ENCODE measurements around the gene RHOBTB3.
"Not testable (repeated sequence)": the region's sequence is repeated elsewhere in the genome, so short reads cannot be mapped to it uniquely, and the experiment has no call there.

RHOBTB3 gene

DNA sequence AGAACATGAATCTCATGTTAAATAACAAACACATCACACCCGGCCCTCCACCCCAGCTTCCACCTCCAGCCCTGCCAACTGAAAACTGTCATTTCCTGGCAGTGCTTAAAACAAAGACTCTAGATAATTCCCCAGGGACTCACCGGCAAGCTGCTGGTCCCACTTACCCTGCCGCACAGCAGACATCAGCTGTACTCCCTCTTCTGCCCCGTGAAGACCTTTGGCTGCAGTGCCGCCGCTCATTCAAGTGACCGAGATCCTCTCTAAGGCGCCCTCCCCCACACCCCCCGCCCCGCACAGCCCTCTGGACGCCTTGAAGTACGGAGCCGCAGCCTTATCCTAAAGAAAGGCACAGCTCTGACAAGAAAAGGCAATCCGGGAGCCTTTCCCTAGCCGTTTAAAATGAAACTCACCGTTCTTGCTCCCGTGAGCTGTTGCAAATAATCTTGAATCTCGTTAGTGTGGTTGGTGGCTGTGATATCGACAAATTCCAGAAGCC, 91.0 kb downstream of the RHOBTB3 start:
- no peak for DNase-seq

DNA sequence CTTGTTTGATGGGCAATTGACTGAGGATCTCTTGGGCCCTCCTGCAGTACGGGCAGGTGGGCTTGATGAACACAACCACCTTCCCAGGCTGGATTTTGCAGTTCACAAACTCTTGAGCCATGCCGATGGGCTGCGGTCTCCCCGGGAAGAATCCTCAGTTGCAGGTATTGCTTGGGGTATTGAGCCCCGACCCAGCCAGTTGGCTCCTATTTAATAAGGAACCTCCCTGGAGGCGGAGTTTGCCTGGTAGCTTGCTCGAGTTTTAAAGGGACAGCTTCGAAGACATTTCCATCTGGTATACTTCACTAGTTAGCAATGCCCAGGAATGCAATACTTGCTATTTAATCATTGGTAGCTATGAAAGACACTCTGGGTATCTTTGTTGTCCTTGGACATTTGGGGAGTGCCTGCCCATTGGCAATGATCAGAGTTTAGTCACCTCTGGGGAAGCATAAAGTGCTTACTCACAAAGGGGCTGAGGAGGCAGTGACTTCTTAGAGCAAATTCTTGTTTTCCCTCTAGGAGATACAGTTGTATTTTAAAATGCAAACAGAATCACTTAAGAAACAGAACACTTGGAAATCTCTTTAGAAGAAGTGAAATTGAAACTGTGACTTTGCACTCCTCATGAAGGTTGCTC, 91.5 kb downstream of the RHOBTB3 start, which contains the start of gene GLRX:
Gene GLRX, minus strand, starts transcription at position 185 of the 640 bp plus-strand sequence. Its CDS starts 64 bp downstream, at position 121.
- peak; percentile 82 for DNase-seq

DNA sequence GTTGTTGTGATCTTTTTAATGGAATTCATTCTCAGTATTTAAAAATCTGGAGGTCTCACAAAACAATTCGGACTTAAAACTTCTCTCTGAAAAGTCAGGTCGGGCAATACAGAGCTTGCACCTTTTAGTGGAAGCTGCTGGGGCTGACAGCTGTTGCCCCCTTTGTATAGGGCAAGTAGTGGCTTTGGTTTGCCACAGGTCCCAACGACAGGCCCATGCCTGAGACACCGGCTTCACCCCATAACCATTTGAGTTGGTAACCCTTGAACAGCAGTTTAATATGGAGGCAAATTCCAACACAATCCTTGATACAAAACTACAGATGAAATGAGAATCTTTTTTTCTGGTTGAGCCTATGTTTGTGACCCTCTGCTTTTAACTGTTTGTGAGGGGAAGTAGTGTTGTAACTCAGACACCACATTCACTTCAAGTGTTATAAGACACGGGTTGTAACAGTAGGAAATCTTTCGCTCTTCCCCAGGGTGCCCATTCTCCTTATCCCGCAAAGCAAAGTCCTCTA, 92.1 kb downstream of the RHOBTB3 start:
- DNase-seq: no peak

DNA sequence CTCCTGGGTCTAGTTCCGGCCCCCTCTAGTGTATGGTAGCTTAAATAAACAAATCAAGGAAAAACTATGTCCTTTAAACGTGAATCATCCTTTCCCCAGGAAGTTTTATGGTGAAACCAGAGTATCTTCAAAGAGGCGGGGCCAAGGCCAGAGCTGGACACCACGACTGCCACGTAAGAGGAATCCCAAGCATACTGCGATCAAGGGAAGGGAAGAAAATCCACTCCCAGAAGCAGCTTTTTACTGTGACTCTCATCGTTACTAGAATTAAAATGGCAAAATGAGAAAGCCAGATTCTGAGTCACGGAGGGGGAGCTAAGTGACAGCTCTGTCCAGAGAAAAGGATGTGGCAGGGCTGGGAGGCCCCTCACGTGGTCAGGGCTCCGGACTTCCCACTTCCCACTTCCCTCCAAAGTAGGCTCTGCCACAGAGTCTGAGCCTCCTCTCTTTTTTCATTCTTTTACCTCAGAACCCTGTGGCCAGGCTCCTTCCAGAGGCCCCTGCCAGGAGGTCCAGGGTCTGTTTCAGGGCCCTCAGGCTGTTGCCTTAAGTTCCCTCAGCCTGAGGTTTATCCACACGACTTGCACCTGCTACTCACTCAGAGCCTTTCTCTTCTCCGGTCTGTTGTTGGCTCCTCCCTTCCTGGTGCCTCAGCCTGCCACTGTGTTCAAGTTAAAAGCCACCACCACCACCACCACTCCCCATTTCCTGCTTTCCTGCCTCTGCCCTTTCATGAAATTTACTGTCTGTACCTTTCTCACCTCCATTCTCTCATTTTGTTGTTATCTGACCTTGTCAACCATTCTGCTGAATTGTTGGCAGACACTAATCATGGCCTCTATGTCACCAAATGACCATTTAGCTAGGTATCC, 92.8 kb downstream of the RHOBTB3 start:
- DNase-seq: peak; percentile 88

DNA sequence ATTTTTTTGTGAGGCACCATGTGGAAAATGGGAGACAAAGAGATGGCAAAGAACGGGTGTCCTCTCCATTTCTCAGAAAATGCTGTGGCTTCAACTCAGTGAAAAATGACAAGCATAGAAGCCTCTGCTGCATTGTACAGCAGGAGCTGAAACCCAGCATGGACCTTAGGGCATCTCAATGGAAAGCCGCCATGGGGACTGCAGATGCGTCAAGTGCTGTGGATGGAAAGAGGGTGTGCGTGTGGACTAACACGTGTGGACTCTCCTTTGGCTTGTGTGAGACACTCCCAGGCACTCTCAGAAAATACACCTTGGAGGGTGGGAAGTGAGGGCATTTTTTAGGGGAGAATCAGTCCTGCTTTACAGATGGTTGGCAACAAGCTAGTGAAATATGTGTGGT, 93.6 kb downstream of the RHOBTB3 start:
- DNase-seq: no peak

DNA sequence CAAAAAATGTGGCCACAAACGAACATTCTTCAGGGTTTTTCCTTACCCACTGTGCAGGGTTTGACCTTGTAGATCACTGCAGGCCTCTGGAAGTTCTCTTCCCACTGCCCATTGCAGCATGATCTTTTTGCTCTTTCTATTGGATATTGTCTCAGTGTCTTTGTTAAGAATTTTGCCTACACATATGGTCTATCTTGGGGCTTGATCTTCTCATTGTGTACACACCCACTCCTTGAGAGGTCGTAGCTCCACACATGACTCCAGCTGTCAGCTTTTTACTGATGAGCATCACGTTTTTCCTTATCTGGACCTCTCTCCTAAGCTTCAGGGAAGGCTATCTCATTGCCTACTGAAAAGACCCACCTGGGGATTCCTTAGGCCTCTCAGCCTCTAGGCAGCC, 94.4 kb downstream of the RHOBTB3 start:
- no peak for DNase-seq

DNA sequence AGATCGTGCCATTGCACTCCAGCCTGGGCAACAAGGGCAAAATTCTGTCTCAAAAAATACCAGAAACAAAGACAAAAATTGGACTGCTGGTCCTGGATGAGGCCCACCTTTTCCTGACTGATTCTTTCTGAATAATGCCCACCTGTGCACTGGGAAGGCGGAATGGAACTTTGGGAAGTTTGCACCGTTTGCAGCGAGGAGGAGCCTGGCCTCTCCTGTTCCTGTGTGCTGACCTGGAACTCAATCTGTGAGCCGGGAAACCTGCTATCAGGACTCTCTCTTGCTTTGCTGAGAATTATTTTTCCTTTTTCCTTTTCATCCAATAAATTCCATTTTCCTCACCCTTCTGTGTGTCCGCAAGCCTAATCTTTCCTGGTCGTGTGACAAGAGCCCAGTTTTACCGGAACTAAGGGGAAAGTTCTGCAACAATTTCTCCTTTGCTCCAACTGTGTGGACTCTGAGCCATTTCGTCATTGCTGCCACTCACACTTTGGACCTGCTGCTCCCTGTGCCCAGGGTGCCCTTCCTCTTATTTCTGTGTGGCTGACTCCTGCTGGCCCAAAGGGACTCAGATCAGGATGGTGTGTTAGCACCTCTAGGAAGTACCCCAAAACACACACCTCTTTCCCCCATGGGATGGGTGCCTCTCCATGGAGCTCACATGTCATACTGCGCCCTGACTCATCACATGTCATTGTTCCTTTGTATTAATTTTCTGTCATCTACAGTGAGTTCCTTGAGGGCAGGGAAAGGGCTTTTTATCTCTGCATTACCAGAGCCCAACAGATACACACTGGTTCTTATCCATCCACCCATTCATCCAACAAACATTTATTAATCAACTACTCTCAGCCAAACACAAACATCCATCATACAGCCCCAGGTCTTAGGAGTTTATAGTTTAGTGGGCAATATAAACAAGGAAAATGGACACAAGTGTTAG, 96.1 kb downstream of the RHOBTB3 start:
- no peak for DNase-seq

DNA sequence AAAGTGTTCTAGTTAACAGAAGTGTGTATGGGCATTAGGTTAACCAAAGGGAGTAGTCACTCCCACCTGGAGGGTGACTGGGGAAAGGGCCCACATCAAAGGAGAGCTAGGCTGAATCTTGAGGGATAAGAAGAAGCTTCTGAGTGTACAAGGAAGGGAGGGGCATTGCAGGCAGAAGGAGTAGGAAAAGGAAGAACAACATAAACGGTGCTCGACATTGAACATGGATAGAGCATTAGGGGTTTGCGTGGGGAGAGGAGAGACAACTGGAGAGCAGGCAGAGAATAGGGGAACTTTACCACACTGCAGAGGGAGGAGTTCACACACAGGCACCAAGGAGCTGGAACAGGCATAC, 96.7 kb downstream of the RHOBTB3 start:
- no peak for DNase-seq

DNA sequence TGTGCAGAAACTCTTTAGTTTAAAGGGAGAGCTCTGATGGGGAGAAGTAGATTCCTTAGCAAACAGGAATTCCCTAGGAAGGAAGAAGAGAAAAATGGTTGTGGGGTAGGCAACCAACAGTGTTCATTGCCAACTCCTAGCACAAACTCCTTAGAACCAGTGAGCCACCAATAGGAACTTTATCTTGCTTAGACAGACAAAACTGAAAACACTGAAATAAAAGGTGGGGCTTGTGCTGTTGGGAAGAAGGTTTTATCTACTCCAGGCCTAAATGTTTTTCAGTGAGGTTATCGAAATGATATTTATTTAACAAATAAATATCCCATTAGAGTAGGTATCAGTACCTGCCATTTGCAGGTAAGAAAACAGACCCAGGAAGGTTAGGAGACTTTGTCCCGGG, 99.1 kb downstream of the RHOBTB3 start:
- no peak for DNase-seq

DNA sequence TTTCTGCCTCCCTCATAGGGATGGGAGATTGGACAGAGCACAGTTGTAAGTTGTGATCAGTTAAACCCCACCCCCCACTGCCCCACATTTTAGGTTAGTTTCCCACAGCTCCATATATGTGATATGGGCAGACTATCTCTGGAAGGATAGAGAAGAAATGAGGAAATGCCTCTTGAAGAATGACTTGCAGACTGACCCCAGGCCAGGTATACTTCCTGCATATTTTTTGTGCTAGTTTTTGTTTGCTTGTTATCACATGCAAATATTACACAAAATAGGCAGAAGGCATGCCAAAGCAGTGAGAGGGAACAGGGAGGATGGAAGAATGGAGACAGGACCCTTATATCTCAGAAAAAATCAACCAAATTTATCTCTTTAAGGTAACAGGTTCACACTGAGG, 101.5 kb downstream of the RHOBTB3 start:
- DNase-seq: no peak

DNA sequence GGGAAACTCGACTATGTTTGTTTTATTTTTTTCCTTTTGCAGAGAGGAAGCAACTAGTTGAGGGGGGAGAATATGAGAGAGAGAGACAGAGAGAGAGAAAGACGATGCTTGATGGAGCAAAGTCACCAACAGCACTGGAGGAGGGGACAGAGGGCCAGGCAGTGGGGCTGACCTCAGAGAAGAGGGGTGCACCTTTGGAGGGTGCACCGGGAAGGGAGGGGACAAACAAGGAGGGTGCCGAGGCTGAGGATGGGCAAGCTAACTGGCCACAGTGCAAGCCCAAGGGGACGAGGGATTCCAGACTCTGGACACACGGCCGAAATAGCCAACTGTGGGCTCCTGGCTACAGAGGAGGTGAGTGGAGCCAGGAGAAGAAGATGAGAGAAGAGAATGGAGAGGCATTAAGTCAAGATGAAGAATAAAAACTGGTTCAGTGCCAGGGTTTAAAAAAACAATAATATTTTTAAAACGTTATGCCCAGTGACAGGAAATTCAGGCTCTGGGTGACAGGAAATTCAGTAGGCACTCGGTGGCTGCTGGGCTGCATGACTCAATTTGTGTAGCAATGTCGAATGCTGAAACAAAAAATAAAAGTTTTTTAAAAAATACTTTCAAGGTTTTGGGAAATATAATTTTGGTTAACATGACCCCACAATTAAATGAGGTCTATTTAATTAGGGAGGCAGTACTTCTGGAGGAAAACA, 104.7 kb downstream of the RHOBTB3 start:
- no peak for DNase-seq

DNA sequence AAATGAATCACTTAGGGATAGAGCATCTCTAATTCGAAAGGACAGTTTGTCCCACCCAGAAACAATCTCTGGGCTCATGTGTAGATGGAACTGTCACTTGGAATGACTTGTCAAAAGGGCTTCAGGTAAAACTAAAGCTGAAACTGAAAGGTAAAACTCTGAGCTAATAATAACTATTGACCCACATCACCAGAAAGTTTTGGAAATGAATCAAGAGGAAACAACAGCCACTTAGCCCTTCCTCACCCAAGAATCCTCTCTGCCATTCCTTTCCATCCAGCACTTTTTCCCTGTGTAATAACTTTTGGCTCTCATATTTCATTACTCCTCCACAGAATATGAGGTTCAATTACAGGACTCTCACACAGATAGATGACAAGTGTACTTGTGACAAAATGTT, 105.4 kb downstream of the RHOBTB3 start:
- no peak for DNase-seq

DNA sequence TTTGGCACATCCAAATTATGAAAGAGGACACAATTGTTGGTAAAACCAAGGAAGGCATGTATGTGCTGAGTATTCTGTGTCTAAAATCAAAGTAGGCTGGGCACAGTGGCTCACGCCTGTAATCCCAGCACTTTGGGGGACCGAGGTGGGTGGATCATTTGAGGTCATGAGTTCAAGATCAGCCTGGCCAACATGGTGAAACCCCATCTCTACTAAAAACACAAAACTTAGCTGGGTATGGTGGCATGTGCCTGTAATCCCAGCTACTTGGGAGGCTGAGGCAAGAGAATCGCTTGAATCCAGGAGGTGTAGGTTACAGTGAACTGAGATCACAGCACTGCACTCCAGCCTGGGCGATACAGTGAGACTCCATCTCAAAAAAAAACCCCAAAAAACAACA, 105.8 kb downstream of the RHOBTB3 start:
- DNase-seq: not testable (repeated sequence)

DNA sequence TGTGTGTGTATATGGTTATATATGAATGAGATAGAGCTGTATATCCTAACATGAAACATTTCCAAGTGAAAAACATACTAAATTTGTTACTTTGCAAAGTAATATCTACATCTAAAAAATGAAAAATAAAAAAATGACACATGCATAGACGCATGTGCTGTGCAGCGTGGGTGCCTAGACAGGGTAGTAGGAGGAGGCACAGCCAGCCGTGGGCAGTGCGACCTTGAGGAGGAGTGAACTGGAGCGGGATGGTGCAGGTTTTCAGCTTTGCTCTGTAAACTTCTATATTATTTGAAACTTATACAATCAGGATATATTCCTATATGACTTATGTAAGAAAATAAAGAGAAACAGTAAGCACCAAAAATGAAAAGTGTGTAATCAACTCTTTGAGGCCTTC, 106.4 kb downstream of the RHOBTB3 start:
- DNase-seq: no peak

DNA sequence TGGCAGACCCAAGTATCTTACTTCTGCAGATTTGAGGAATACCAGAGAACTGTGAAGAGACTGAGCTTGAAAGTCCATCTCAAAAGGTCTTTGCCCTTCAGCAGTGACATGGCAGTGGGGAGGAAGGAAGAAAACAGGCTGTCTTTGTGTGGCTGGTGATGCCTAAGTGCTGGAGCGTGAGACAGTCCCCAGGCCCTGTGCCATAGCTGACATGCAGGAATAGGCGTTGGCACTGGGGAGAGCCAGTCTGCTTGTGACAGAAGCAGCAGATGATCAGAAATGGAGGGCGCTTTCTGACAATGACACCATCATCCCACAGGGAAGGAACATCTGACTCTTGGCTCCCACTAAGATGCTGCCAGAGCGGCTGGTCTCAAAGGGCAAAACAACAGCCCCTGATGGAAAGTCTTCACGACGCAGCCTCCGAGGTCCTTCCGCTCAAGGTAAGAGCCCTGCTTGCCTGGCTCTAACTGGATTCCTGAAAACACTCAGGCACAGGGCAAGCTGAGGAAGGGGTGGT, 106.9 kb downstream of the RHOBTB3 start:
- no peak for DNase-seq

DNA sequence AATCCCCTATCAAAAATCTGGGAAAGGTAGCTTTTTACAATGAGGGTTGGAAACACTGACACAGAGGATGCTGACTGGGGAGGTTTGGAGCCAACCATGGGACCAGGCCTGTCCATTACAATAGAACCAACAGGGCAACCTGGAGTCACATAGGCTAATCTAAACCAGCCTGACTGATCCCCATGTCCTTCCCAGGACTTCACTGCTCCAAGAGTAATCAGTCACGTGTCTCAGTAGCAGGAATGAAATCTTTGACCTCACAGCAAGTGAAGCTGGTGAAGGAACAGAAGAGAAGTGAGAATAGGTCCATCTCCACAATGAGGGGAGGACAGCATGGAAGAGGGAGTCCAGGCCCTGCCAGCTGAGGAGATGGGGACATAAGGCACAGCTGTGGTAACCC, 107.4 kb downstream of the RHOBTB3 start:
- no peak for DNase-seq

DNA sequence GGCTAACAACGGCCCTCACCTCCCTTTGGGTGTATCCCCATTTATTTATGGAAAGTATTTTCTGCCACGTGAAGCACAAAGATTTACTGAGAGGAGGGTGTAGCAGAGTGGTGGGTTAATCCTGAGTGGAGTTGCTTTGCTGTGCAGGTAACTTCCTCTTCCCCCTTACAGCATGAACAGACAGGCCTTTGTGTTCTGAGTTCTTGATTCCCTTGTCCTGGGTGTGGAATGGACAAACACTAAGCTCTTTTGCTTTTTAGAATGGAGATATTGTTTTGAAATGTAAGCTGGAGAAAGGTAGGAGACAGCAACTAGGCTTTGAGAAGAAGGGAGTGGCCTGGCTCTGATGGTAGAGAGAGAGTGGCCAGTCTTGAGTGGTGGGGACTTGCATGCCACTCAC, 108.5 kb downstream of the RHOBTB3 start:
- no peak for DNase-seq

DNA sequence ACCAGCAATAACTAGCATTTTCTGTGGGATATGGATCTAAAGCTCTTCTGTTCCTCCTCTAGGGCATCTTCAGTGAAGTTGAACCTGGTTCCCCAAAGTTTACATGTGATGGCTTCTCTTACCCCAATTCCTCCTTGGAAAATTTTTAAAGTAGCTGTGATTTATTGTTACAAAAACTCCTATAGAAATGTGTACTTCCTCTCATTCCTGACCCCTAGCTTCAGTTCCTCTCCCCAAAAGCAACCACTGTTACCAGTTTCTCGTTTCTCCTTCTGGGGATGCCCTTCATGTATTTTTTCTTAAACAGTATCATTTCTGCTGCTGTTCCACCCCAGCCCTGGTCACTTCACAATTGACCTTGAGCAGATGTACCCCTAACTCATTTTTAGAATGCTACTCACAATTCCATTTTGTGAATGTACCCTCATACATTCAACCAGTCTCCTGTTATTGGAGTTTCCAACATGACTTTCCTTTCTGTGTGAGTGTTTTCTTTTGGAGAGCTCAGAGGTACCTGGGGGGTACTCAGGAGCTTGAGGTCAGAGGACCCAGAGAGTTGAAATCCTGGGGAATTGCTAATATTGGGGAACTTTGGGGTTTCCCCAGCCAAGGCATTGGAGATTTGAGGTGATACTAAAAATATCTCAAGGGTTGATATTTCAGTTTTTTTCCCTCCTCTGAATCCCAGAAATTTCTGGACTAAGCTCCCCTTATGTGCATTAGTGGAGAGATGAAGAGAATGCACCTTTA, 110.0 kb downstream of the RHOBTB3 start:
- no peak for DNase-seq

DNA sequence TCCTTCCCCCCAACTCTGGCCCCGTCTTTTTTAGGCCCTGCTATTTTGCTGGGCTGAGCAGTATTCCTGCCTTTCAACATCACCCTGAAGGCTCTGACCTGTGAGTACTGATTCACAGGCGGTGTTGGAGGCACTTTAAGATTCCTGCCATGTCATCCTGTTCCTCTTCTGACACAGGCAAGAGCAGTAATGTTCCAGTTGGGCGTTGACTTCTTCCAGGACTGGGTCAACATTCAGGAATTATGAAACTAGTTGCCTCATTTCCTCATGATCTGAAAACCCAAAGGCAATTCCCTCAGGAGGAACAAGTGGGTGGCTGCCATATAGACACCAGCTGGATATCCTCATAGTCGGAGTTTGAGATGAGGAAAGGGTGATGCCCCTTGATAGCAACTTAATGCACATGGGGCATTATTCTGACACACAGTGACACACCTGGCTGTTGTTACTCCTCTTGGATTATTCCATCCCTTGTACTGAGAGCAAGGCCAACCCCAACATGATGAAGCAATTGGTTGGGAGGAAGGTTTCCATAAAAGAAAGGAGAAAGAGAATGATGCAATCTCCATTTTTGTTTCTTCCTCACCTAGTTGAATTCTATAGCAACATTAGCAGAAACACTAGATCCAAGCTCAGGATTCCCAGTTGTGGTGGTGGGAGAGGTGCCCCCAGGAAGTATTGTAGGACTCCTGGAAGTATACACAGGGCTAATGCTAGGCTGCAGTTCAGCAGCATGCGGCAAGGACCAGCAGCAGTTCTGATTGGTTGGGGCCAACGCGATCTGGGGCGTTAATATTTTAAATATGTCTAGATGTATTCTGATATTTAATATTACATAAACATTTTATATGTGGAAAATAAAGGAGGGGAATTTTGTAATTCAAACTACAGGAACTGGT, 111.0 kb downstream of the RHOBTB3 start:
- no peak for DNase-seq
